Muscle layer of colon (tissue), 2 donors: ENCODE results near the gene TFB1M.

Source experiments
- H3K27ac ChIP-seq: one replicate; pipeline ENCODE4 v1.7.0; 2013; ENCODE audit warnings: low read depth, mild to moderate bottlenecking, low read length, moderate library complexity
- H3K27me3 ChIP-seq, 2 donors: one replicate each; pipeline ENCODE4 v1.7.0; 2013; ENCODE audit warnings: low read length in 2 of 2, mild to moderate bottlenecking in 2 of 2; ENCODE audit not compliant: insufficient read depth in 2 of 2, control insufficient read depth in 1 of 2
- H3K36me3 ChIP-seq: one replicate; pipeline ENCODE4 v1.7.0; 2013; ENCODE audit warnings: mild to moderate bottlenecking, low read length; ENCODE audit not compliant: insufficient read depth
- H3K4me1 ChIP-seq: one replicate; pipeline ENCODE4 v1.7.0; 2013; ENCODE audit warnings: mild to moderate bottlenecking, low read length; ENCODE audit not compliant: insufficient read depth
- H3K4me3 ChIP-seq, 2 donors: one replicate each; pipeline ENCODE4 v1.7.0; 2013; ENCODE audit warnings: low read length in 2 of 2, low read depth in 1 of 2, mild to moderate bottlenecking in 1 of 2, moderate library complexity in 1 of 2
- H3K9ac ChIP-seq: one replicate; pipeline ENCODE4 v1.7.0; 2013; ENCODE audit warnings: low read length
- H3K9me3 ChIP-seq: one replicate; pipeline ENCODE4 v1.7.0; 2013; ENCODE audit warnings: mild to moderate bottlenecking, low read length
- donor health status: abdominal sarcoma.
- donor health status: Adenocarcinoma of cecum.

Gene TFB1M

DNA sequence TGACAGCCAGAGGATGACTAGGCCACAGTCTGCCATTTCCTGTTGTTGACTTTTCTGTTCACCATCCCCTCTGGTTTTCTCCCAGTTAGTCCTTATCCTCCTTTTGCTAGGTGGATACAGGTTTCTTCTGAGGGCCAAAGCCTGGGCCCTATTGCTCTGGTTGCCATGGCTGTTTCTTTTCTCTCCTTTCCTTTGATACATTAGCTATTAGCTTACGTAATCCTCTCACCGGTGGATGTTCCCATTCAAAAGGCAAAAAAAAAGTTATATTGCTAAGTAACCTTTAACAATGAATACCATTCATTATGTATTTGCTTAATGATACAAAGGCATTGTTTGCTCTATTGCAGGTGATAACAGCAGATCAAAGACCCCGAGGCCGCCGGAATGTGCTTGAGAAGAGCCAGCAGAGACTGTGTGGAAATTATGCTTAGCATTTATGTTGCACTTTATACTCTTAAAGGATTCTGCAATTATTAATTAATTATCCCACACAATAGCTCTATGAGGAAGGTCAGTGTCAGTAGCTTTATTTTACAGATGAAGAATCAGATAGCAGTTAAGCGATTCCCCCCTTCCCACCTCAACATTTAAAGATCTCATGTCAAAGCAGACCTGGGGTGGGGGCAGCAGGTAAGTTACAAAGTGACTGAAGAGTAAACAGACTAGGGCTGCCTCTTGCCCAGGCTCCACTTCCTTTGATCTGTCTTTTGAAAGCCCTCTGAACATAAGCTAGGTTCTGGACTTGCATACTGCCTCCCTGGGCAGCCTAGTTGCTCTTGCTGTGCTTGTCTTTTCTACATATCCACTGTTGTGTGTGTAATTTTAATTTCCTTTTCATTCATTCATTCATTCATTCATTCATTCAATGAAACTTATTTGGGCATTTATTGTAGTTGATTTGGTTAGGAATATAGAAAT, 14.5 kb upstream of the TFB1M start:
- Histone ChIP-seq H3K9me3 (no peaks in the 10 kb centered on the region), H3K9ac (no peak overlapping the region)

GRCh38 chr6:155328074-155328538, 13.8 kb upstream of the TFB1M start:
- H3K9ac ChIP-seq = no peak overlapping the region

More for the DNA sequence above, 14.5 kb upstream of the TFB1M start:
- H3K4me3 ChIP-seq = no peak overlapping the region
- no peak overlapping the region for H3K27ac ChIP-seq
- H3K4me1 ChIP-seq = peaks cover 3% of the 10 kb centered on the region
- no peaks in the 10 kb centered on the region for H3K36me3 ChIP-seq
- no peaks in the 10 kb centered on the region for H3K27me3 ChIP-seq

DNA sequence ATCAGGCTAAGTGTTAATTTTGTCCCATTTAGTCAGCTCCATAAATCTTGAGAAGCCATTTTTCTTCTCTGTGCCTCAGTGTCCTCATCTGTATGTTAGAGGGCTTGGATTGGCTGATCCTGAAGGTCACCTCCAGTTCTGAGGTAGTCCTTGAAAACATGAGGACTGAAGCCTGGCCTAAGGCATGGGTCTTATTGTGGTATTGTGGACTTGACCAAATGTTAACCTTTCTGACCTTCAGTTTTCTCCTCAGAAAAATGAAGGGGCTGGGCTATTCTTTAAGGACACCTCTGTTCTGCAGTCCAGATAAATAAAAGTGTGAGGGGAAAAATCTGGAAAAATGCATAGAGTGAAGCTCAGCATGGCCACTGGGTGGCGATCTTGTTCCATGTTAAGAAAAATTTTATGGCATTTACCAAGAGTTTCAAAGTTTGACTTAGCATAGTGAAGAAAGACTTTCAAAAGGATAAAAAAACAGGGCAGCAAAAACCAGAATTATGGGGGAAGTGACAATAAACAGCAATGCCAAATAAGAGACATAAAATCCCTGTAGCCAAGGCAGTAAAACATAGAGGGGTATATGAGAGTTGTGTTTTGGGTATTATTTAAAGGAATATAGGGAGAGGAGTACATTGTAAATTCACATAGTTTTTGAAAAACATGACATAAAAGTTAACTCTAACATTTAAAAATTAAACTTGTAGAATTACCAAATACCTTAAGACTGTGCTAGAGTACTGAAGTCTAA, 13.2 kb upstream of the TFB1M start:
- H3K4me3 ChIP-seq = no peak overlapping the region
- H3K27me3 ChIP-seq = no peaks in the 10 kb centered on the region
- no peak overlapping the region for H3K9ac ChIP-seq
- H3K27ac ChIP-seq = no peak overlapping the region
- no peaks in the 10 kb centered on the region for H3K9me3 ChIP-seq
- no peaks in the 10 kb centered on the region for H3K36me3 ChIP-seq
- H3K4me1 ChIP-seq = peaks cover 3% of the 10 kb centered on the region

More at GRCh38 chr6:155328074-155328538, 13.8 kb upstream of the TFB1M start:
- Histone ChIP-seq H3K4me3 (no peak overlapping the region), H3K9me3 (no peaks in the 10 kb centered on the region), H3K36me3 (no peaks in the 10 kb centered on the region), H3K27me3 (no peaks in the 10 kb centered on the region), H3K27ac (no peak overlapping the region), H3K4me1 (peaks cover 3% of the 10 kb centered on the region)

- Histone ChIP-seq H3K27ac (no peak overlapping the region), H3K4me1 (peaks cover 3% of the 10 kb centered on the region), H3K36me3 (no peaks in the 10 kb centered on the region), H3K9ac (no peak overlapping the region), H3K4me3 (no peak overlapping the region), H3K27me3 (no peaks in the 10 kb centered on the region), H3K9me3 (no peaks in the 10 kb centered on the region)
These were observed 11.6 kb upstream of the TFB1M start for GRCh38 chr6:155325700-155326516.

DNA sequence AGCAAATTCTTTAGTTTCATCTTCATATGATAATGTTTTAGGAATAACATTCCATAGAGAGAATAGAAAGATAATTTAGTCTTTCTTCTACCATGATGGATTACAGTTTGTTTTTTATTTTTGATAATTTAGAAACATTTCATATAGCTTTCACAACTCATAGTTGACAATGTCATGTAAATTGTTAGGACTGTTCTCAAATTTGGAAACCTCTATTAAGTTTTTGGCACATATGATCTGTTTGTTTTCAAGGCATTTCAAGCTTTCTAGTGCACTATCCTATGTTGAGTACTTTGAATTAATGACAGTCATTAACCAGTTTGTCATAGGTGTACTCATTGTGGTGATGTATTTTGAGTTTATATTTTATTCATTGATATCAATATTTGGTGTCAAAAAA, 10.7 kb upstream of the TFB1M start:
- no peaks in the 10 kb centered on the region for H3K9me3 ChIP-seq
- H3K4me3 ChIP-seq = no peak overlapping the region
- H3K27ac ChIP-seq = no peak overlapping the region
- no peaks in the 10 kb centered on the region for H3K27me3 ChIP-seq
- no peak overlapping the region for H3K9ac ChIP-seq
- H3K36me3 ChIP-seq = no peaks in the 10 kb centered on the region
- peaks cover 3% of the 10 kb centered on the region for H3K4me1 ChIP-seq

DNA sequence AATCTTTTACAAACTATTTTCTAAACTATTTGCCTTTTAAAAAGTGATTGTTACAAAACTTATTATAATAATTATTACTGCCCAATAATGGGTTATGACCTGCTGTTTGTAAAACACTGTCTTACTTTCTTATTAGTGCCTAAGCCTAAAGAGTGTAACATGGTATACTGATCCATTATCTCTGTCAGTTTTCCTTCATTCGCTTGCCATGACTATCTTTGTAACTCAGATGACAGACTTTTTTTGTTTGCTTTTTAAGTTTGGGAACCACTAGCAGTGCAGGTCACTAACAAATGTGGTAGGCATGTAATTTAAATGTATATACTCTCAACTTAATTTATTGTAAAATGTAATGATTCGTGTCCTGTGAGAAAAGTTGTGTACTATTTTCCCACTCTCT, 9.9 kb upstream of the TFB1M start:
- H3K4me1 ChIP-seq = peaks cover 3% of the 10 kb centered on the region

GRCh38 chr6:155319902-155320301, 5.6 kb upstream of the TFB1M start:
- no peaks in the 10 kb centered on the region for H3K27me3 ChIP-seq
- H3K4me3 ChIP-seq = no peak overlapping the region
- H3K9ac ChIP-seq = no peak overlapping the region
- no peaks in the 10 kb centered on the region for H3K36me3 ChIP-seq
- H3K27ac ChIP-seq = no peak overlapping the region
- no peaks in the 10 kb centered on the region for H3K4me1 ChIP-seq
- no peaks in the 10 kb centered on the region for H3K9me3 ChIP-seq

More for the DNA sequence above, 9.9 kb upstream of the TFB1M start:
- Histone ChIP-seq H3K27me3 (no peaks in the 10 kb centered on the region), H3K9me3 (no peaks in the 10 kb centered on the region), H3K27ac (no peak overlapping the region), H3K4me3 (no peak overlapping the region), H3K9ac (no peak overlapping the region), H3K36me3 (no peaks in the 10 kb centered on the region)

GRCh38 chr6:155317186-155317585, 2.9 kb upstream of the TFB1M start:
- H3K4me1 ChIP-seq = no peaks in the 10 kb centered on the region
- H3K36me3 ChIP-seq = no peaks in the 10 kb centered on the region
- H3K27ac ChIP-seq = no peak overlapping the region
- no peak overlapping the region for H3K9ac ChIP-seq
- no peak overlapping the region for H3K4me3 ChIP-seq
- H3K9me3 ChIP-seq = no peaks in the 10 kb centered on the region
- H3K27me3 ChIP-seq = no peaks in the 10 kb centered on the region

- Histone ChIP-seq H3K4me1 (no peaks in the 10 kb centered on the region), H3K4me3 (no peak overlapping the region), H3K27me3 (no peaks in the 10 kb centered on the region), H3K9ac (no peak overlapping the region), H3K9me3 (no peaks in the 10 kb centered on the region), H3K36me3 (no peaks in the 10 kb centered on the region), H3K27ac (no peak overlapping the region)
These were observed 2.1 kb upstream of the TFB1M start for GRCh38 chr6:155316419-155316818.

DNA sequence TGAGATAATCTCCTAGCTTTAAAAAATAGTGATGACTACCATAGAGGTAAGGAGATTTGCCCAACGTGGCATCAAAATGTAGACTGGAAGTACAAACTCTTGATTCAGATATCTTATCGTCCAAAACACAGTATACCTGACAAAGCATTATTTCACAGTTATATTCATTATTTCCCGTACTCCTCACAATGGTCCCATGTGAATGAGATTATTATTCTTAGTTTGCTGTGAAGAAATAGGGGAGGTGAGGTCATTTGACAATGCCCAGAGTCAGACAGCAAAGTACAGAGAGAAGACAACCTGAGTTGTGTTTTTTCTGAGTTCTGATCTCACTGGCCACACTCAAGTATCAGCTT, 1.2 kb upstream of the TFB1M start:
- H3K4me3 ChIP-seq = peak overlapping the region; percentile 70 to 96
- H3K27ac ChIP-seq = no peak overlapping the region
- no peaks in the 10 kb centered on the region for H3K4me1 ChIP-seq
- H3K9ac ChIP-seq = no peak overlapping the region
- no peaks in the 10 kb centered on the region for H3K9me3 ChIP-seq
- no peaks in the 10 kb centered on the region for H3K36me3 ChIP-seq
- H3K27me3 ChIP-seq = no peaks in the 10 kb centered on the region
